Retina (tissue), 1 donor: Measurements from ENCODE around the gene CLDN7.

Source experiments
- DNase-seq: peaks from one replicate; pipeline ENCODE4 v3.0.0-alpha.2; 2016

CLDN7 gene

GRCh38 chr17:7262192-7262934 lies at the start of gene CLDN7:
Gene CLDN7 (minus strand): TSS chr17:7262478. CDS start chr17:7262043, 435 bp downstream.
- DNase-seq = no peak

- DNase-seq = no peak
Observed at GRCh38 chr17:7311110-7311705, 48.9 kb upstream of the CLDN7 start.

GRCh38 chr17:7309628-7310027 lies 47.4 kb upstream of the CLDN7 start:
- DNase-seq = no peak

GRCh38 chr17:7308625-7309433 lies 46.6 kb upstream of the CLDN7 start:
- peak; percentile 69 for DNase-seq

- DNase-seq = no peak
Observed at GRCh38 chr17:7307686-7308624, 45.7 kb upstream of the CLDN7 start.

GRCh38 chr17:7306911-7307685 lies 44.8 kb upstream of the CLDN7 start, which contains the start of gene EIF5A:
Gene EIF5A (plus strand): TSS chr17:7307628. CDS start chr17:7309636, 2,008 bp downstream.
- peak; percentile 96 for DNase-seq

GRCh38 chr17:7304179-7304578 lies 41.9 kb upstream of the CLDN7 start:
- DNase-seq = no peak

- peak; percentile 97 for DNase-seq
Observed at GRCh38 chr17:7296189-7296861, 34.0 kb upstream of the CLDN7 start.

GRCh38 chr17:7295230-7296180 lies 33.2 kb upstream of the CLDN7 start:
- DNase-seq = peak; percentile 21

- DNase-seq = peak; percentile 46
Observed at GRCh38 chr17:7294614-7295153, 32.4 kb upstream of the CLDN7 start, which contains the start of gene YBX2. Gene YBX2 (minus strand): TSS chr17:7294639. CDS start chr17:7294500, 139 bp downstream.

GRCh38 chr17:7293816-7294613 lies 31.7 kb upstream of the CLDN7 start:
- peak; percentile 21 for DNase-seq

GRCh38 chr17:7293159-7293558 lies 30.9 kb upstream of the CLDN7 start:
- no peak for DNase-seq

GRCh38 chr17:7292729-7293128 lies 30.5 kb upstream of the CLDN7 start:
- no peak for DNase-seq

GRCh38 chr17:7292194-7292593 lies 29.9 kb upstream of the CLDN7 start:
- no peak for DNase-seq

GRCh38 chr17:7290685-7291084 lies 28.4 kb upstream of the CLDN7 start:
- DNase-seq = no peak

GRCh38 chr17:7290166-7290565 lies 27.9 kb upstream of the CLDN7 start:
- DNase-seq = no peak

GRCh38 chr17:7289256-7290032 lies 27.2 kb upstream of the CLDN7 start:
- DNase-seq = no peak

GRCh38 chr17:7285679-7286078 lies 23.4 kb upstream of the CLDN7 start:
- DNase-seq = no peak
